GM06990 (cell line): ENCODE measurements around the gene DYNC1I2.

Source experiments
- DNase-seq: peaks from one replicate; pipeline ENCODE4 v3.0.0-alpha.2; 2011; ENCODE audit not compliant: insufficient read length; ENCODE audit errors: extremely low read depth
- H3K27me3 ChIP-seq: replicated peaks from 2 replicates; pipeline ENCODE4 v1.6.0; 2011; ENCODE audit warnings: low read length; ENCODE audit not compliant: control insufficient read depth, insufficient read depth
- H3K36me3 ChIP-seq: 2 replicates; pipeline ENCODE4 v1.5.1; 2011; ENCODE audit warnings: low read length; ENCODE audit not compliant: control insufficient read depth, insufficient read depth
- H3K4me3 ChIP-seq: replicated peaks from 2 replicates; pipeline ENCODE4 v1.5.1; 2011; ENCODE audit warnings: low read depth, mild to moderate bottlenecking, control low read depth, low read length
- TF ChIP-seq, protein P1 (sequence below): IDR thresholded peaks from 2 replicates; pipeline ENCODE4 v1.5.1; 2011; ENCODE audit warnings: low read length, control low read depth, mild to moderate bottlenecking, inconsistent platforms; ENCODE audit not compliant: insufficient read depth, poor library complexity, severe bottlenecking

Gene DYNC1I2

GRCh38 chr2:171718720-171719119, 31.5 kb downstream of the DYNC1I2 start:
- Histone ChIP-seq H3K27me3 (no peaks in the 10 kb centered on the region), H3K4me3 (no peak overlapping the region), H3K36me3 (no peaks in the 10 kb centered on the region; the same call in none of the 2 replicates)
- TF ChIP-seq, protein P1, sequence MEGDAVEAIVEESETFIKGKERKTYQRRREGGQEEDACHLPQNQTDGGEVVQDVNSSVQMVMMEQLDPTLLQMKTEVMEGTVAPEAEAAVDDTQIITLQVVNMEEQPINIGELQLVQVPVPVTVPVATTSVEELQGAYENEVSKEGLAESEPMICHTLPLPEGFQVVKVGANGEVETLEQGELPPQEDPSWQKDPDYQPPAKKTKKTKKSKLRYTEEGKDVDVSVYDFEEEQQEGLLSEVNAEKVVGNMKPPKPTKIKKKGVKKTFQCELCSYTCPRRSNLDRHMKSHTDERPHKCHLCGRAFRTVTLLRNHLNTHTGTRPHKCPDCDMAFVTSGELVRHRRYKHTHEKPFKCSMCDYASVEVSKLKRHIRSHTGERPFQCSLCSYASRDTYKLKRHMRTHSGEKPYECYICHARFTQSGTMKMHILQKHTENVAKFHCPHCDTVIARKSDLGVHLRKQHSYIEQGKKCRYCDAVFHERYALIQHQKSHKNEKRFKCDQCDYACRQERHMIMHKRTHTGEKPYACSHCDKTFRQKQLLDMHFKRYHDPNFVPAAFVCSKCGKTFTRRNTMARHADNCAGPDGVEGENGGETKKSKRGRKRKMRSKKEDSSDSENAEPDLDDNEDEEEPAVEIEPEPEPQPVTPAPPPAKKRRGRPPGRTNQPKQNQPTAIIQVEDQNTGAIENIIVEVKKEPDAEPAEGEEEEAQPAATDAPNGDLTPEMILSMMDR: no peak
- peak; percentile 32 for DNase-seq

- H3K4me3 ChIP-seq: no peak overlapping the region
- TF ChIP-seq, protein P1: no peak
- H3K27me3 ChIP-seq: no peaks in the 10 kb centered on the region
- H3K36me3 ChIP-seq: peaks cover 2% of the 10 kb centered on the region
- no peak for DNase-seq
Observed at GRCh38 chr2:171719660-171720059, 32.4 kb downstream of the DYNC1I2 start.

- H3K36me3 ChIP-seq: peaks cover 2% of the 10 kb centered on the region; the same call in 1 of the 2 replicates
- DNase-seq: no peak
- H3K27me3 ChIP-seq: no peaks in the 10 kb centered on the region
- no peak overlapping the region for H3K4me3 ChIP-seq
- TF ChIP-seq, protein P1: no peak
Observed at GRCh38 chr2:171723716-171724683, 36.7 kb downstream of the DYNC1I2 start.

GRCh38 chr2:171726847-171727450, 39.7 kb downstream of the DYNC1I2 start:
- Histone ChIP-seq H3K36me3 (peaks cover 5% of the 10 kb centered on the region), H3K4me3 (no peak overlapping the region), H3K27me3 (no peaks in the 10 kb centered on the region)
- DNase-seq: no peak
- TF ChIP-seq, protein P1: no peak

- no peak overlapping the region for H3K4me3 ChIP-seq
- TF ChIP-seq, protein P1: no peak
- H3K27me3 ChIP-seq: no peaks in the 10 kb centered on the region
- DNase-seq: no peak
- H3K36me3 ChIP-seq: peaks cover 4% of the 10 kb centered on the region
Observed at GRCh38 chr2:171728989-171729951, 42.0 kb downstream of the DYNC1I2 start.
